Lower leg skin (tissue), 4 donors: ENCODE data around the gene RAB3GAP2. TPM values are rescaled to one million over a fixed set of nuclear protein-coding genes. Genes with fewer than 3 reads are reported as not detected.
"Not testable (repeated sequence)": the region's sequence is repeated elsewhere in the genome, so short reads cannot be mapped to it uniquely, and the experiment has no call there.

Experiments used
- DNase-seq, 2 donors: peaks; one replicate each; pipeline ENCODE4 v3.0.0-alpha.2; 2019; ENCODE audit warnings: low spot score in 2 of 2
- H3K4me3 ChIP-seq: fragments of 200-600 bp; sonication (generic); 2 replicates; pipeline ENCODE4 v1.5.1; 2017; ENCODE audit warnings: mild to moderate bottlenecking, low read depth; ENCODE audit not compliant: poor library complexity, severe bottlenecking
- CTCF ChIP-seq, 3 donors: fragments of 450-650 bp; IDR thresholded peaks; one replicate each; pipeline ENCODE4 v1.5.1; 2016; ENCODE audit warnings: antibody characterized with exemption in 3 of 3, mild to moderate bottlenecking in 3 of 3, moderate library complexity in 2 of 3
- POLR2A ChIP-seq, 2 donors: fragments of 450-650 bp; IDR thresholded peaks; one replicate each; pipeline ENCODE4 v1.6.1; 2016 to 2017; ENCODE audit warnings: antibody characterized with exemption in 2 of 2, mild to moderate bottlenecking in 1 of 2, moderate library complexity in 1 of 2
- WGBS, 2 donors: methylation state at CpG; one replicate each; pipeline ENCODE4 v1.1.5; 2018; 5-methylcytosine and 5-hydroxymethylcytosine counted together
- intact Hi-C: fragments of 100-400 bp; cut with DNase I; formaldehyde crosslinking; loops from one replicate; pipeline ENCODE4 v1.15.0; 2023; ENCODE audit warnings: low total_unique reads
- total RNA-seq, 4 donors: library from RNA; depleted of rRNA; stranded (reverse); fragments of >200 nt; gene quantifications; one replicate each; pipeline ENCODE4 v1.1.0, GENCODE V29; 2016

The RAB3GAP2 gene
- total RNA-seq, 4 donors from 2014 or later: 14.7 to 24.2 (median 19.9) TPM

- no peak overlapping the region for H3K4me3 ChIP-seq
- WGBS, 2 donors: 83 to 87% methylated on average over 3 of the region's 3 CpGs
- TF ChIP-seq CTCF (IDR thresholded peaks at IDR 0.05): no peak
- TF ChIP-seq POLR2A (IDR thresholded peaks at IDR 0.05): no peak
- no peak for DNase-seq
- intact Hi-C loops: no loop called here
These were observed 32.3 kb downstream of the RAB3GAP2 start for GRCh38 chr1:220239966-220240365.

- intact Hi-C loops: no loop called here
- TF ChIP-seq CTCF (IDR thresholded peaks at IDR 0.05): no peak
- TF ChIP-seq POLR2A (IDR thresholded peaks at IDR 0.05): no peak
- no peak for DNase-seq
- WGBS, 2 donors: 95 to 100% methylated on average over 5 of the region's 5 CpGs
- no peak overlapping the region for H3K4me3 ChIP-seq
These were observed 33.0 kb downstream of the RAB3GAP2 start for GRCh38 chr1:220239213-220239612.

- DNase-seq, intact Hi-C loops, H3K4me3 ChIP-seq: not testable (repeated sequence)
- WGBS, 2 donors: 97% methylated on average over 9 of the region's 9 CpGs
These were observed 36.0 kb downstream of the RAB3GAP2 start for GRCh38 chr1:220236278-220236677.

GRCh38 chr1:220235462-220235861 is 36.8 kb downstream of the RAB3GAP2 start:
- WGBS, 2 donors: 82 to 93% methylated on average over 1 of the region's 1 CpG
- no peak overlapping the region for H3K4me3 ChIP-seq
- intact Hi-C loops: no loop called here
- DNase-seq: no peak
- TF ChIP-seq POLR2A (IDR thresholded peaks at IDR 0.05): no peak
- TF ChIP-seq CTCF (IDR thresholded peaks at IDR 0.05): no peak

DNA sequence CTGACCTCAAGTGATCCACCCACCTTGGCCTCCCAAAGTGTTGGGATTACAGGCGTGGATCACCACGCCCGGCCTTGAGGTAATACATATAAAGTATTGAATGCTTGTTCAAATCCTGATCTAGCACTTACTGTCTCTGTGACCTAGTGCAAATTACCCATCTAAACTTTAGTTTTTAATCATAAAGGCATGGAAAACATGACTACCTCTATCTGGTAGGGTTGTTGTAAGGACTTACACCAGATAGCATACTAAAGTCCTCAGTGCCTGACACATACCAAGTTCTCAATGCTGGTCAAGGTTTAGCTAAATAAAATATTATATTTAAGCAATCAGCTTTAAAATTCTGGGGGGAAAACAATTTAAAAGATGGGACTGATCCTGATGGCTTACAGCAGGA is 38.3 kb downstream of the RAB3GAP2 start:
- H3K4me3 ChIP-seq: no peak overlapping the region
- intact Hi-C loops: no loop called here
- WGBS, 2 donors: 90 to 98% methylated on average over 3 of the region's 3 CpGs
- DNase-seq: no peak
- TF ChIP-seq CTCF (IDR thresholded peaks at IDR 0.05) (no peak), POLR2A (IDR thresholded peaks at IDR 0.05) (no peak)

- 84 to 89% methylated on average over 2 of the region's 2 CpGs for WGBS, 2 donors
- intact Hi-C loops: no loop called here
- no peak for TF ChIP-seq CTCF (IDR thresholded peaks at IDR 0.05)
- TF ChIP-seq POLR2A (IDR thresholded peaks at IDR 0.05): no peak
- DNase-seq: no peak
- no peak overlapping the region for H3K4me3 ChIP-seq
These were observed 42.5 kb downstream of the RAB3GAP2 start for GRCh38 chr1:220229771-220230170.
